WTC11 (cell line): ENCODE results near the gene SND1.

Experiments used
- ATF2 ChIP-seq: sonication (generic); formaldehyde crosslinking; IDR thresholded peaks from 2 replicates; pipeline ENCODE4 v1.8.1; 2022; ENCODE audit warnings: low read depth, missing genetic modification reagents, borderline replicate concordance
- ATF3 ChIP-seq: sonication (generic); formaldehyde crosslinking; conservative IDR thresholded peaks from 2 replicates; pipeline ENCODE4 v1.8.1; 2022; ENCODE audit warnings: mild to moderate bottlenecking, missing genetic modification reagents
- CTCF ChIP-seq: fragments of 200-600 bp; IDR thresholded peaks from 2 replicates; pipeline ENCODE4 v1.8.0; 2022; ENCODE audit warnings: antibody characterized with exemption
- E2F1 ChIP-seq: sonication (generic); formaldehyde crosslinking; IDR thresholded peaks from 2 replicates; pipeline ENCODE4 v1.8.0; 2022; ENCODE audit warnings: mild to moderate bottlenecking, missing genetic modification reagents
- FOXJ3 ChIP-seq: sonication (generic); formaldehyde crosslinking; IDR thresholded peaks from 2 replicates; pipeline ENCODE4 v1.9.0; 2021; ENCODE audit warnings: missing genetic modification reagents, mild to moderate bottlenecking, borderline replicate concordance
- FOXP4 ChIP-seq: sonication (generic); formaldehyde crosslinking; IDR thresholded peaks from 2 replicates; pipeline ENCODE4 v1.8.0; 2022; ENCODE audit warnings: mild to moderate bottlenecking, missing genetic modification reagents
- ZNF138 ChIP-seq: sonication (generic); formaldehyde crosslinking; conservative IDR thresholded peaks from 2 replicates; pipeline ENCODE4 v1.8.1; 2022; ENCODE audit warnings: mild to moderate bottlenecking, moderate library complexity, missing genetic modification reagents

- TF ChIP-seq ZNF138 (CRISPR knock-in tag) (no peak), CTCF (no peak), E2F1 (CRISPR knock-in tag) (no peak), ATF3 (CRISPR knock-in tag) (no peak), ATF2 (no peak), FOXP4 (CRISPR knock-in tag) (no peak), FOXJ3 (CRISPR knock-in tag) (no peak)
These were observed 213.5 kb downstream of the SND1 start for GRCh38 chr7:127865466-127865865.
